Osteoblast (primary cell): ENCODE measurements around the gene VASH1. TPM values are rescaled to one million over a fixed set of nuclear protein-coding genes. Genes with fewer than 3 reads are reported as not detected.

Experiments used
- DNase-seq: peaks from one replicate; pipeline ENCODE4 v3.0.0; 2011; ENCODE audit warnings: low spot score, mixed read lengths; ENCODE audit not compliant: insufficient read length; ENCODE audit errors: missing footprints
- H2AFZ ChIP-seq: 2 replicates; pipeline ENCODE4 v1.6.0; 2011; ENCODE audit warnings: mild to moderate bottlenecking, low read length
- H3K27ac ChIP-seq: 2 replicates; pipeline ENCODE4 v1.5.1; 2011; ENCODE audit warnings: mild to moderate bottlenecking, low read depth, low read length, moderate library complexity
- H3K27me3 ChIP-seq: 2 replicates; pipeline ENCODE4 v1.6.0; 2012; ENCODE audit warnings: mild to moderate bottlenecking, control low read depth, inconsistent platforms, low read length, moderate library complexity; ENCODE audit not compliant: insufficient read depth
- H3K36me3 ChIP-seq: 2 replicates; pipeline ENCODE4 v1.5.1; 2011; ENCODE audit warnings: mild to moderate bottlenecking, low read length, control low read depth, moderate library complexity; ENCODE audit not compliant: insufficient read depth
- H3K4me1 ChIP-seq: 2 replicates; pipeline ENCODE4 v1.5.1; 2011; ENCODE audit warnings: mild to moderate bottlenecking, low read length, control low read depth, moderate library complexity; ENCODE audit not compliant: insufficient read depth
- H3K4me2 ChIP-seq: 2 replicates; pipeline ENCODE4 v1.6.0; 2011; ENCODE audit warnings: mild to moderate bottlenecking, low read length; ENCODE audit not compliant: insufficient read depth
- H3K4me3 ChIP-seq: fragments of 200-600 bp; sonication (generic); 3 replicates; pipeline ENCODE4 v1.5.1; 2012; ENCODE audit warnings: mild to moderate bottlenecking, low read length, inconsistent platforms; ENCODE audit not compliant: insufficient read depth
- H3K79me2 ChIP-seq: 2 replicates; pipeline ENCODE4 v1.6.0; 2012; ENCODE audit warnings: mild to moderate bottlenecking, low read length, control low read depth, inconsistent platforms; ENCODE audit not compliant: insufficient read depth
- H3K9me3 ChIP-seq: 2 replicates; pipeline ENCODE4 v1.5.1; 2011; ENCODE audit warnings: low read depth, low read length, control low read depth
- H4K20me1 ChIP-seq: 2 replicates; pipeline ENCODE4 v1.6.0; 2012; ENCODE audit warnings: mild to moderate bottlenecking, low read length, control low read depth; ENCODE audit not compliant: insufficient read depth
- total RNA-seq: library from RNA; depleted of rRNA; stranded (reverse); fragments of >200 nt; gene quantifications from 2 replicates; pipeline ENCODE4 v1.2.3, GENCODE V29; 2012
- TF ChIP-seq, protein P1 (sequence below): IDR thresholded peaks from 2 replicates; pipeline ENCODE4 v1.5.1; 2011; ENCODE audit warnings: mild to moderate bottlenecking, low read depth, low read length, moderate library complexity; ENCODE audit errors: extremely low read depth

The VASH1 gene
- total RNA-seq, 1 donor: 4.0 TPM

DNA sequence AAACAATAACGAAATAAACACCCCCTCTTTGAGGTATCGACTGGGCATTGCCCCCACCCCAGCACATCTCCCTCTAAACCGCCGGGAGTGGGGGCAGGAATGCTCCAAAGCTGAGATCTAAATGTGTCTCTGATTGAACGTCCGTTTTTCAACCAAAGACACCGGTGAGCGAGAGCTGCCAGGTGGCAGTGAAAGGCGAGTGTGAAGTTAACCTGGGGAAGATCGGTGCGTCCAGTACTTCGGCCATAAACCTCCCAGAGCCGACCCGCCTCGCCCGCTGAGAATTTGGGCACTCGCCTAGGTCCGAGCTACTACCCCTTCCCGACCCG lies 50.8 kb downstream of the VASH1 start:
- peak overlapping the region; percentile 87 for H2AFZ ChIP-seq
- peaks cover 7% of the 10 kb centered on the region for H3K36me3 ChIP-seq
- peak overlapping the region; percentile 99 for H3K4me2 ChIP-seq
- H3K4me1 ChIP-seq: peaks cover 12% of the 10 kb centered on the region
- H4K20me1 ChIP-seq: peaks cover 3% of the 10 kb centered on the region
- TF ChIP-seq, protein P1, sequence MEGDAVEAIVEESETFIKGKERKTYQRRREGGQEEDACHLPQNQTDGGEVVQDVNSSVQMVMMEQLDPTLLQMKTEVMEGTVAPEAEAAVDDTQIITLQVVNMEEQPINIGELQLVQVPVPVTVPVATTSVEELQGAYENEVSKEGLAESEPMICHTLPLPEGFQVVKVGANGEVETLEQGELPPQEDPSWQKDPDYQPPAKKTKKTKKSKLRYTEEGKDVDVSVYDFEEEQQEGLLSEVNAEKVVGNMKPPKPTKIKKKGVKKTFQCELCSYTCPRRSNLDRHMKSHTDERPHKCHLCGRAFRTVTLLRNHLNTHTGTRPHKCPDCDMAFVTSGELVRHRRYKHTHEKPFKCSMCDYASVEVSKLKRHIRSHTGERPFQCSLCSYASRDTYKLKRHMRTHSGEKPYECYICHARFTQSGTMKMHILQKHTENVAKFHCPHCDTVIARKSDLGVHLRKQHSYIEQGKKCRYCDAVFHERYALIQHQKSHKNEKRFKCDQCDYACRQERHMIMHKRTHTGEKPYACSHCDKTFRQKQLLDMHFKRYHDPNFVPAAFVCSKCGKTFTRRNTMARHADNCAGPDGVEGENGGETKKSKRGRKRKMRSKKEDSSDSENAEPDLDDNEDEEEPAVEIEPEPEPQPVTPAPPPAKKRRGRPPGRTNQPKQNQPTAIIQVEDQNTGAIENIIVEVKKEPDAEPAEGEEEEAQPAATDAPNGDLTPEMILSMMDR: no peak
- H3K27me3 ChIP-seq: peaks cover 4% of the 10 kb centered on the region
- no peak overlapping the region for H3K27ac ChIP-seq
- H3K79me2 ChIP-seq: peaks cover 5% of the 10 kb centered on the region
- no peak for DNase-seq
- peak overlapping the region; percentile 86 for H3K4me3 ChIP-seq
- H3K9me3 ChIP-seq: no peaks in the 10 kb centered on the region

GRCh38 chr14:76812422-76813383 lies 51.4 kb downstream of the VASH1 start, which contains the start of gene ANGEL1:
Gene ANGEL1 (minus strand): TSS chr14:76812882. CDS start chr14:76812827, 55 bp downstream.
- peak; percentile 98 for DNase-seq
- Histone ChIP-seq H3K4me3 (peak within 1 kb of the TSS; percentile 86), H3K9me3 (no peaks in the 10 kb centered on the region), H4K20me1 (peaks cover 3% of the 10 kb centered on the region), H3K27me3 (peaks cover 9% of the 10 kb centered on the region), H3K27ac (no peak within 1 kb of the TSS), H3K4me2 (peak within 1 kb of the TSS; percentile 99), H3K79me2 (peaks cover 5% of the 10 kb centered on the region), H3K36me3 (peaks cover 2% of the 10 kb centered on the region), H3K4me1 (peaks cover 12% of the 10 kb centered on the region), H2AFZ (peak within 1 kb of the TSS; percentile 87)
- TF ChIP-seq, protein P1: no peak

DNA sequence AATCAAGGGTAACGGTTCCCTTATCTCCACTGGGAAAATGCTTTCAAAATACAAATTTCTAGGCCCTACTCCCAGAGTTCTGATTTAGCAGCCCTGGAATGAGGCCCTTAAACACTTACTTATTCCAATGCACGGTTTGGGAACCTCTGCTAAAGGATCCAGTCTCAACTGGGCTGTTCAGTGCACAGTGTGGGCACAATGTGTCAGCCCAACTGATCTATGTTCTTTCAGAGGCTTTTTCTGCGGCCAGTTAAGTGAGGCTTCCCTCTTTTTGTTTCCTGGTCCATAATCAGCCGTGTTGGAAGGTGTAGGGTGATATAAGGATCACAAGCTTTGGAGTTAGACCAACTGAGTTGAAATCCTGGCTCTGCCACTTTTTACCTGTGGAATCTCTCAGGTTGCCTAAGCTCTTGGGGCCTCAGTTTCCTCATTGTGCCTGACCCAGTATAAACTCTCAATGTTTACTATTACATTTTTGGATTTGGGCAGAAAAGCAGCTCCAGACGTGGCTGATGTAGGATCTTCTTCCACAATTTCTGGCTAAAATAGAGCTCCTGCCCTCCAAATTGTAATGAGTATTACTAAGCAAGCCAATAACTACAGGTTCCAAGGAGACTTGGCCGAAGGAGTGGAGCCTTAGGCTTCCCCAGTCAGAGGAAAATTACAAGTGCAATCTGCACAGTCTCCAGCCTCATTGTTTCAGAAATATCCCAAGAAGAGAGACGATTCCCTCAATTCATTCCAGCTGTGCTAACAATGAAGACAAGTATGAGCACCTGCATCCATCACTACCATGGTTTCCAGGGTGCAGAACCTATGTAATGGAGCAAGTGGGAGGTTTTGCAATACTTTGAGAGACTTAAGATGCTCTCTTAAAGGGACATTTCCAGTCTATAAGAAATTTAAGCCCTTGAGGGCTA lies 53.7 kb downstream of the VASH1 start:
- no peak for DNase-seq
- Histone ChIP-seq H2AFZ (no peak overlapping the region), H3K9me3 (no peaks in the 10 kb centered on the region), H3K4me3 (no peak overlapping the region), H3K36me3 (no peaks in the 10 kb centered on the region), H3K4me2 (no peak overlapping the region), H3K27ac (no peak overlapping the region), H3K4me1 (peaks cover 12% of the 10 kb centered on the region), H3K79me2 (peaks cover 5% of the 10 kb centered on the region), H4K20me1 (peaks cover 2% of the 10 kb centered on the region), H3K27me3 (peaks cover 13% of the 10 kb centered on the region)
- TF ChIP-seq, protein P1: no peak
